ENCODE data around the gene BOLA2B. TPM values are rescaled to one million over a fixed set of nuclear protein-coding genes. Genes with fewer than 3 reads are reported as not detected.
"Not testable (repeated sequence)": the region's sequence is repeated elsewhere in the genome, so short reads cannot be mapped to it uniquely, and the experiment has no call there.

The BOLA2B gene
- total RNA-seq, result 10 to 100 TPM in 2 of 4 donors, 1 to 10 TPM in 1, not detected in 1; 4.7 to 34.1 (median 27.5) TPM

DNA sequence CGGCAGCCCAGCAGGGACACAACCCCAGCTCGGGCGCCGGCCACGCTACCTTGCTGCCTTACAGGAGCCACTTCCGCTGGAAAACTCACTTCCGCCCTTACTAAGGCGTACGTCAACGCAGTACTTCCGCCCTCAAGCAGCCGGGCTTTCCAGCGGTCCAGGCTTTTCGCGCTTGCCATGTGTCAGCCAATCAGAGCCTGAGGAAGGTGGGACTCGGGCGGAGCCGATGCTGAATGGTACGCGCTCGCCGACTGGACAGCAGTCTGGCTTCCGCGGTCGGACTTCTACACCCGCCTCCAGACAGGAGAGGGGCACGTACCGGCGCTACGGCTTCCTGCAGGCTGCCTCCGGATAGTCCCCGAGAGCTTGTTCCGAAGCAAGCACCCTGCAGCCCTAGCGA, at the start of gene BOLA2B, which contains the start of gene SLX1A:
TSS of gene BOLA2B (minus strand) at position 52 of the 400 bp plus-strand sequence. CDS start 71 bp downstream, outside the sequence.
TSS of gene SLX1A (plus strand) at position 261 of the 400 bp plus-strand sequence. CDS start 210 bp downstream, outside the sequence.
- peak within 1 kb of the TSS in 1 of 2 donors; percentile 13 for H3K4me3 ChIP-seq
- H3K36me3 ChIP-seq; intact Hi-C loops (cut with DNase I; ENCODE audit: low total_unique reads); H3K4me1 ChIP-seq; H3K27me3 ChIP-seq; DNase-seq; H3K9me3 ChIP-seq; H3K27ac ChIP-seq: not testable (repeated sequence)

DNA sequence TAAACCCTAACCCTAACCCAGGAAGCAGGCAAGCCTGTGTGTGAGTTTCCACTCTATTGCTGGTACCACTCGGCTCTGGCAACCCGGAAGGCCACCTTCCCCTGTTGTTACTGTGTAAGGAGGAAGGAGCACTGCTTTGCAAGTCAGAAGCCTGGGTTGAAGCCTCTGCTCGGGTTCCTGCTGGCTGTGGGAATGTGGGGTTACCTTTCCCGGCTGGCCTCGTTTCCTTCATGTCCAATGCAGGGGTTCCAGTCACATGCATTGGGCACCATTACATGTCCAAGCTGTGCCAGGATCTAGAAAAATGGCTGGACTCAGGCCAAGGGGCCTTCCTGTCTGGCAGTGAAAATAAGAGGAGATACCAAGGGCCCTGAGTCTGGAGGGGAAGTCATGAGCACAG, 23.6 kb upstream of the BOLA2B start:
- H3K36me3 ChIP-seq; H3K4me3 ChIP-seq; H3K4me1 ChIP-seq; H3K9me3 ChIP-seq; intact Hi-C loops (cut with DNase I; ENCODE audit: low total_unique reads); H3K27ac ChIP-seq; H3K27me3 ChIP-seq: not testable (repeated sequence)
- DNase-seq, result peak; percentile 1 to 6

- intact Hi-C loops (cut with DNase I; ENCODE audit: low total_unique reads), result not testable (repeated sequence)
Observed at GRCh38 chr16:30211414-30211813, 17.9 kb upstream of the BOLA2B start.

DNA sequence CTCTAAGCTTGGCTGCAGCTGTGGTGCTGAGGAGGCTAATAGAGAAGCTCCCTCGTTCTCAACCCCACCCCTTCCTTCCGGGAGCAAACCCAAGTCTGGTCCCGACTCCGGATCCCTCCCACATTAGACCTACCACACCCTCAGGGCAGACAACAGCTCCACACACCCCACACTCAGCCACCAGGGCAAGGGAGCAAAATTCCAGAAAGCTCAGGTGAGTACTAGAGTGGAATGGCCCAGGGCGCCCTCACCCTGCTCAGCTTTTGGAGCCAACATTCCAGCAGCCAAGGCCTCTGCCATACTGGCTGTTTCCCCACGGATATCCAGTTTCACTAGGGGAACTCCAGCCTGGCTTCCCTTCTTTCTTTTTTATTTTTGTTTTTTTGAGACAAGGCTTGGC, 15.6 kb upstream of the BOLA2B start:
- H3K27ac ChIP-seq; H3K4me1 ChIP-seq; H3K9me3 ChIP-seq; intact Hi-C loops (cut with DNase I; ENCODE audit: low total_unique reads); H3K27me3 ChIP-seq; H3K36me3 ChIP-seq; H3K4me3 ChIP-seq: not testable (repeated sequence)
- peak; percentile 42 to 63 for DNase-seq

More at GRCh38 chr16:30211414-30211813, 17.9 kb upstream of the BOLA2B start:
- not testable (repeated sequence) for H3K27ac ChIP-seq, H3K27me3 ChIP-seq, H3K4me1 ChIP-seq, H3K36me3 ChIP-seq, H3K4me3 ChIP-seq, H3K9me3 ChIP-seq, DNase-seq

- H3K27me3 ChIP-seq; H3K36me3 ChIP-seq; H3K9me3 ChIP-seq; H3K27ac ChIP-seq; intact Hi-C loops (cut with DNase I; ENCODE audit: low total_unique reads); H3K4me3 ChIP-seq; H3K4me1 ChIP-seq: not testable (repeated sequence)
- peak; percentile 13 to 15 for DNase-seq
Observed at GRCh38 chr16:30207063-30207704, 13.7 kb upstream of the BOLA2B start.

GRCh38 chr16:30206252-30206651, 12.8 kb upstream of the BOLA2B start:
- intact Hi-C loops (cut with DNase I; ENCODE audit: low total_unique reads); H3K4me1 ChIP-seq; H3K27ac ChIP-seq; H3K27me3 ChIP-seq; H3K36me3 ChIP-seq; DNase-seq; H3K9me3 ChIP-seq: not testable (repeated sequence)
- peak overlapping the region in 1 of 2 donors; percentile 39 for H3K4me3 ChIP-seq

GRCh38 chr16:30205541-30206236, 12.2 kb upstream of the BOLA2B start:
- peak overlapping the region in 1 of 2 donors; percentile 39 for H3K4me3 ChIP-seq
- H3K27ac ChIP-seq; H3K9me3 ChIP-seq; H3K4me1 ChIP-seq; intact Hi-C loops (cut with DNase I; ENCODE audit: low total_unique reads); H3K36me3 ChIP-seq; H3K27me3 ChIP-seq: not testable (repeated sequence)
- DNase-seq, result peak; percentile 12 to 15

DNA sequence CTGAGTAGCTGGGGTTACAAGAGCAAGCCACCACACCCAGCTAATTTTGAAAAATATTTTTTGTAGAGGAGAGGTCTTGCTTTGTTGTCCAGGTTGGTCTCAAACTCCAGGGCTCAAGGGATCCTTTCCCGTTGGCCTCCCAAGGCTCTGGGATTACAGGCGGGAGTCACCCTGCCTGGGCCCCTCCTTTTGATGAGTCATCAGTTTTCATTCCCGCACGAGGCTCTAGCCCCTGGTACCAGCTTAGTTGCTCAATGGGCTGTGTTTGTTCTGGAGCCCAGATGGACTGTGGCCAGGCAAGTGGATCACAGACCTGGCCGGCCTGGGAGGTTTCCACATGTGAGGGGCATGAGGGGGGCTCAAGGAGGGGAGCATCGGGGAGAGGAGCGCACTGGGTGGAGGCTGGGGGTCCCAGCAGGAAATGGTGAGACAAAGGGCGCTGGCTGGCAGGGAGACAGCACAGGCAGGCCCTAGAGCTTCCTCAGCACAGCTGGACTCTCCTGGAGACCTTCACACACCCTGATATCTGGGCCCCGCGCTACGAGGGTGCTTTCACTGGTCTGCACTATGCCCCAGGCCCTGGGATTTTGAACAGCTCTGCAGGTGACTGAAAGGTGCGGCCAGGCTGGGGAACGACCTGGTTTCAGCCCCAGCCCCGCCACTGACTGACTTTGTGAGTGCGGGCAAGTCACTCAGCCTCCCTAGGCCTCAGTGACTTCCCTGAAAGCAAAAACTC, 6.3 kb upstream of the BOLA2B start:
- H3K27ac ChIP-seq; H3K36me3 ChIP-seq; H3K27me3 ChIP-seq; intact Hi-C loops (cut with DNase I; ENCODE audit: low total_unique reads); H3K9me3 ChIP-seq; DNase-seq; H3K4me1 ChIP-seq; H3K4me3 ChIP-seq: not testable (repeated sequence)

DNA sequence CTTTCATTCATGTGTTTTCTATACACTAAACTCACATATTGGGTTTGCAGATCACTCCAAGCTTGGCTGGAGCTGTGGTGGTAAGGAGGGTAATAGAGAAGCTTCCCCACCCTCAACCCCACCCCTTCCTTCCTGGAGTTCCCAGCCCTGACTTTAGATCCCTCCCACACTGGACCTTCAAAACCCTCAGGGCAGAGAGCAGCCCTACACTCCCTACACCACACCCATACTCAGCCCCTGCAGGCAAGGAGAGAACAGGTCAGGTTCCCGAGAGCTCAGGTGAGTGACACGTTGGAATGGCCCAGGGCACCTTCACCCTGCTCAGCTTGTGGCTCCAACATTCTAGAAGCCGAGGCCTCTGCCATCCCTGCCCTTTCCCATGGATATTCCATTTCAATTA, 5.6 kb upstream of the BOLA2B start, which contains the start of gene SULT1A3:
TSS of gene SULT1A3 (plus strand) at position 207 of the 400 bp plus-strand sequence. CDS start 1,474 bp downstream, outside the sequence.
- H3K4me3 ChIP-seq; H3K9me3 ChIP-seq; intact Hi-C loops (cut with DNase I; ENCODE audit: low total_unique reads); DNase-seq; H3K27ac ChIP-seq; H3K4me1 ChIP-seq; H3K36me3 ChIP-seq; H3K27me3 ChIP-seq: not testable (repeated sequence)

DNA sequence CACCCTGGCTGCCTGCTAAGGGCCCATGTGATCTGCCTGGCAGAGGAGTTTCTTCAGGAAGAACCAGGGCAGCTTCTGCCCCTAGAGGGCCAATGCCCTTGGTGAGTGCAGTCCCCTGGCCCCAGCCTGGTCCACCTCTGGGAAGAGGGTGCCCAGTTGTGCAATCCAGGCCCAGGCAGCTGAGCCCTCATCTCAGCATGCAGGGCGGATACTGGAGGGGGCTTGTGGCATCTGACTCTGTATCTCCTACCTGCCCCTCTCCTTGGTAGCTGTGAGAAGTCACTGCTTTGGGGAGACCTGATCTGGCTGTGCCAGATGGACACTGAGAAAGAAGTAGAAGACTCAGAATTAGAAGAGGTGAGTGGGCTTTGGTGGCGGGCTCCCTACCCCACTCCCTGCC, 3.5 kb upstream of the BOLA2B start:
- H3K4me3 ChIP-seq; H3K36me3 ChIP-seq; DNase-seq; H3K27ac ChIP-seq; H3K27me3 ChIP-seq; H3K9me3 ChIP-seq; H3K4me1 ChIP-seq; intact Hi-C loops (cut with DNase I; ENCODE audit: low total_unique reads): not testable (repeated sequence)

GRCh38 chr16:30194172-30194925, 883 bp upstream of the BOLA2B start:
- peak overlapping the region in 1 of 2 donors; percentile 13 for H3K4me3 ChIP-seq
- peak in 1 of 2 donors; percentile 22 for DNase-seq
- H3K9me3 ChIP-seq; H3K4me1 ChIP-seq; H3K27me3 ChIP-seq; H3K36me3 ChIP-seq; intact Hi-C loops (cut with DNase I; ENCODE audit: low total_unique reads); H3K27ac ChIP-seq: not testable (repeated sequence)

- H3K9me3 ChIP-seq; H3K27ac ChIP-seq; H3K4me1 ChIP-seq; H3K4me3 ChIP-seq; DNase-seq; H3K36me3 ChIP-seq; H3K27me3 ChIP-seq; intact Hi-C loops (cut with DNase I; ENCODE audit: low total_unique reads): not testable (repeated sequence)
Observed at GRCh38 chr16:30193098-30193497, 368 bp downstream of the BOLA2B start.

Measured in uterus (tissue), 4 donors.